GM12878 (cell line): ENCODE results near the gene GAL3ST2. TPM values are rescaled to one million over a fixed set of nuclear protein-coding genes. Genes with fewer than 3 reads are reported as not detected.

Experiments
- ATAC-seq: fragments of 200-7000 bp; cut with Tn5 transposase; 3 replicates; pipeline ENCODE4 v1.9.1; 2020; ENCODE audit warnings: mild to moderate bottlenecking, moderate library complexity
- BruUV-seq: library from RNA; stranded (reverse); fragments of 400-500 nt; replicated peaks from 2 replicates; lab custom pipeline; 2021; lab: Mats Ljungman, UMichigan
- CTCF ChIA-PET: fragments of 300-600 bp; sonication (Branson Sonifier 250); formaldehyde crosslinking; extraction: SDS; loops from one replicate; lab custom pipeline; 2021; ENCODE audit warnings: inconsistent platforms; lab: Yijun Ruan, JAX
- POLR2A ChIA-PET: fragments of 350-600 bp; formaldehyde crosslinking; extraction: SDS; loops from one replicate; lab custom pipeline; 2021; ENCODE audit warnings: inconsistent platforms; lab: Charles Lee
- RAD21 ChIA-PET: fragments of 300-600 bp; sonication (Branson Sonifier 250); formaldehyde crosslinking; loops from one replicate; lab custom pipeline; 2023; ENCODE audit warnings: antibody characterized with exemption; ENCODE audit not compliant: unreplicated experiment; lab: Charles Lee
- SMC1A ChIA-PET: fragments of 300-600 bp; sonication (Branson Sonifier 250); formaldehyde crosslinking; loops from one replicate; lab custom pipeline; 2023; ENCODE audit not compliant: unreplicated experiment, uncharacterized antibody; lab: Charles Lee
- DNase-seq: peaks from one replicate; pipeline ENCODE4 v3.0.0-alpha.2; 2011; ENCODE audit warnings: low read depth, low spot score
- FAIRE-seq: peaks from 3 replicates; lab custom pipeline; 2011; peaks lifted over from hg19 to GRCh38; lab: Jason Lieb, UNC
- H2AFZ ChIP-seq: 2 replicates; pipeline ENCODE4 v1.6.0; 2011; ENCODE audit warnings: low read depth, low read length, control low read depth; ENCODE audit not compliant: control insufficient read depth
- H3K27ac ChIP-seq: 2 replicates; pipeline ENCODE4 v1.5.1; 2011; ENCODE audit warnings: control low read depth; ENCODE audit not compliant: control insufficient read depth, insufficient read depth
- H3K27me3 ChIP-seq, 2 experiments: replicated peaks in 1 of 2; 2 replicates each; pipeline versions ENCODE4 v1.6.0 to v1.6.1; 2011; ENCODE audit warnings: low read length in 1 of 2; ENCODE audit not compliant: control insufficient read depth in 2 of 2, insufficient read depth in 2 of 2
- H3K36me3 ChIP-seq, 2 experiments: 2 replicates each; pipeline ENCODE4 v1.5.1; 2011; ENCODE audit warnings: low read length in 1 of 2; ENCODE audit not compliant: control insufficient read depth in 2 of 2, insufficient read depth in 2 of 2
- H3K4me1 ChIP-seq: 2 replicates; pipeline ENCODE4 v1.6.1; 2011; ENCODE audit warnings: mild to moderate bottlenecking, low read length, moderate library complexity, mixed read lengths; ENCODE audit not compliant: control insufficient read depth, insufficient read depth
- H3K4me2 ChIP-seq: 2 replicates; pipeline ENCODE4 v1.6.0; 2011; ENCODE audit warnings: control low read depth; ENCODE audit not compliant: control insufficient read depth, insufficient read depth
- H3K4me3 ChIP-seq: fragments of 200-600 bp; sonication (generic); 2 replicates; pipeline ENCODE4 v1.5.1; 2016
- H3K79me2 ChIP-seq: 2 replicates; pipeline ENCODE4 v1.6.0; 2011; ENCODE audit warnings: low read length; ENCODE audit not compliant: control insufficient read depth, insufficient read depth
- H3K9ac ChIP-seq: 2 replicates; pipeline ENCODE4 v1.8.0; 2011; ENCODE audit warnings: low read length, control low read depth, mixed read lengths; ENCODE audit not compliant: control insufficient read depth, insufficient read depth
- H3K9me3 ChIP-seq: replicated peaks from 3 replicates; pipeline ENCODE4 v1.5.1; 2011; ENCODE audit warnings: mild to moderate bottlenecking, low read length; ENCODE audit not compliant: control insufficient read depth, insufficient read depth
- H4K20me1 ChIP-seq: 2 replicates; pipeline ENCODE4 v1.6.0; 2011; ENCODE audit not compliant: control insufficient read depth, insufficient read depth
- IRF5 ChIP-seq: fragments of 450-650 bp; IDR thresholded peaks from 2 replicates; pipeline ENCODE4 v1.6.1; 2017; ENCODE audit warnings: borderline replicate concordance
- LARP7 ChIP-seq: fragments of 450-650 bp; IDR thresholded peaks from 2 replicates; pipeline ENCODE4 v1.6.1; 2017; ENCODE audit warnings: mild to moderate bottlenecking
- PAX5 ChIP-seq: IDR thresholded peaks from 2 replicates; pipeline ENCODE4 v1.6.1; 2011; ENCODE audit warnings: low read depth, low read length, borderline replicate concordance
- PML ChIP-seq: IDR thresholded peaks from 2 replicates; pipeline ENCODE4 v1.6.1; 2012; ENCODE audit warnings: low read length, inconsistent platforms
- RCOR1 ChIP-seq: conservative IDR thresholded peaks from 2 replicates; pipeline ENCODE4 v1.6.1; 2012; ENCODE audit warnings: low read depth, low read length, improper control_type of control experiment
- SIN3A ChIP-seq: IDR thresholded peaks from 2 replicates; pipeline ENCODE4 v1.6.1; 2012; ENCODE audit warnings: low read depth, low read length, improper control_type of control experiment
- SP1 ChIP-seq: IDR thresholded peaks from one replicate; pipeline ENCODE4 v1.6.1; 2011; ENCODE audit warnings: low read depth, low read length
- SUPT20H ChIP-seq: IDR thresholded peaks from 2 replicates; pipeline ENCODE4 v1.6.1; 2011; ENCODE audit warnings: low read depth, mild to moderate bottlenecking, low read length, moderate library complexity, borderline replicate concordance; ENCODE audit not compliant: control insufficient read depth
- TAF1 ChIP-seq: IDR thresholded peaks from 2 replicates; pipeline ENCODE4 v1.6.1; 2011; ENCODE audit warnings: mild to moderate bottlenecking, low read depth, low read length, borderline replicate concordance
- TCF3 ChIP-seq: IDR thresholded peaks from 2 replicates; pipeline ENCODE4 v1.6.1; 2012; ENCODE audit warnings: low read depth, mild to moderate bottlenecking, low read length, borderline replicate concordance; ENCODE audit not compliant: insufficient read depth
- ZNF217 ChIP-seq: fragments of 450-650 bp; IDR thresholded peaks from 2 replicates; pipeline ENCODE4 v1.6.1; 2017; ENCODE audit warnings: antibody characterized with exemption, mild to moderate bottlenecking
- WGBS: methylation state at CpG from one replicate; pipeline ENCODE4 v1.1.6; 2016; ENCODE audit warnings: low lambda C conversion rate; ENCODE audit not compliant: insufficient replicate concordance, insufficient coverage; ENCODE audit errors: missing lambda C conversion rate; 5-methylcytosine and 5-hydroxymethylcytosine counted together
- in situ Hi-C: fragments of 300-500 bp; cut with MboI; formaldehyde crosslinking; loops from 9 replicates; pipeline ENCODE4 v1.14.3; 2018; ENCODE audit warnings: mixed read lengths
- intact Hi-C: fragments of 100-400 bp; cut with micrococcal nuclease; formaldehyde crosslinking; loops from one replicate; pipeline ENCODE4 v1.14.2; 2022; ENCODE audit not compliant: unreplicated experiment
- polyA plus RNA-seq, 11 experiments: library from polyadenylated mRNA; depleted of rRNA in 4 of 11; unstranded in 6 of 11; stranded (reverse) in 5 of 11; fragments of >200 nt; fragmentation: Nextera tagmentation in 4 of 11; fragmentation: Illumina TruSeq in 1 of 11; extraction: Ambion mirVana in 4 of 11; extraction: Trizol in 1 of 11; gene quantifications; 1 replicate in 1 of 11; 2 replicates in 10 of 11; pipeline versions ENCODE4 v1.2.1 to v1.2.3, GENCODE V29; 2011 to 2016; ENCODE audit warnings: inconsistent platforms in 2 of 11, missing spikeins in 2 of 11, low read depth in 1 of 11
- total RNA-seq, 4 experiments: library from RNA; depleted of rRNA in 3 of 4; stranded (reverse); fragments of >200 nt in 3 of 4; fragmentation: Illumina TruSeq in 1 of 4; extraction: Trizol in 1 of 4; gene quantifications; 2 replicates each; pipeline versions ENCODE4 v1.2.1 to v1.2.3, GENCODE V29; 2013 to 2021
- TF ChIP-seq, protein P1 (sequence below): fragments of 450-650 bp; IDR thresholded peaks from 2 replicates; pipeline ENCODE4 v1.6.1; 2017; ENCODE audit warnings: mild to moderate bottlenecking, moderate library complexity
- TF ChIP-seq, protein P2 (sequence below): IDR thresholded peaks from 2 replicates; pipeline ENCODE4 v1.6.1; 2012; ENCODE audit warnings: low read depth, low read length, improper control_type of control experiment
- TF ChIP-seq, protein P3 (sequence below): IDR thresholded peaks from 2 replicates; pipeline ENCODE4 v1.6.1; 2012; ENCODE audit warnings: improper control_type of control experiment, low read depth, low read length; ENCODE audit not compliant: insufficient replicate concordance

GAL3ST2 gene
- total and polyA plus RNA-seq, 10 of the 15 experiments (the other 5 are each of a cell fraction or from before 2014, with no cell fraction given): 0.09 to 0.36 (median 0.11) TPM; not detected in 7

- WGBS: 97% methylated on average over 28 of the region's 28 CpGs
- DNase-seq (no peak), FAIRE-seq (no peak), ATAC-seq (no peak)
- SMC1A ChIA-PET: no interaction called here
- intact Hi-C loops (no loop called here), in situ Hi-C loops (no loop called here)
- Histone ChIP-seq H3K4me2 (no peak overlapping the region), H3K27ac (no peak overlapping the region), H3K4me1 (peaks cover 5% of the 10 kb centered on the region; the same call in 1 of the 2 replicates), H3K4me3 (no peak overlapping the region), H3K79me2 (peaks cover 3% of the 10 kb centered on the region; the same call in 1 of the 2 replicates), H3K9ac (no peak overlapping the region), H3K36me3 (peaks cover 2 to 10% of the 10 kb centered on the region in 2 experiments), H2AFZ (no peak overlapping the region), H3K27me3 (no peaks in the 10 kb centered on the region), H4K20me1 (no peaks in the 10 kb centered on the region), H3K9me3 (no peaks in the 10 kb centered on the region; the same call in 2 of the 3 replicates)
- RAD21 ChIA-PET: no interaction called here
- POLR2A ChIA-PET: no interaction called here
- no TSS peak for BruUV-seq
- CTCF ChIA-PET: no interaction called here
- TF ChIP-seq TAF1 (no peak), LARP7 (no peak), IRF5 (no peak), ZNF217 (no peak), SP1 (no peak), RCOR1 (no peak), PAX5 (no peak), SUPT20H (no peak), SIN3A (no peak), PML (no peak), TCF3 (no peak)
- TF ChIP-seq, protein P1, sequence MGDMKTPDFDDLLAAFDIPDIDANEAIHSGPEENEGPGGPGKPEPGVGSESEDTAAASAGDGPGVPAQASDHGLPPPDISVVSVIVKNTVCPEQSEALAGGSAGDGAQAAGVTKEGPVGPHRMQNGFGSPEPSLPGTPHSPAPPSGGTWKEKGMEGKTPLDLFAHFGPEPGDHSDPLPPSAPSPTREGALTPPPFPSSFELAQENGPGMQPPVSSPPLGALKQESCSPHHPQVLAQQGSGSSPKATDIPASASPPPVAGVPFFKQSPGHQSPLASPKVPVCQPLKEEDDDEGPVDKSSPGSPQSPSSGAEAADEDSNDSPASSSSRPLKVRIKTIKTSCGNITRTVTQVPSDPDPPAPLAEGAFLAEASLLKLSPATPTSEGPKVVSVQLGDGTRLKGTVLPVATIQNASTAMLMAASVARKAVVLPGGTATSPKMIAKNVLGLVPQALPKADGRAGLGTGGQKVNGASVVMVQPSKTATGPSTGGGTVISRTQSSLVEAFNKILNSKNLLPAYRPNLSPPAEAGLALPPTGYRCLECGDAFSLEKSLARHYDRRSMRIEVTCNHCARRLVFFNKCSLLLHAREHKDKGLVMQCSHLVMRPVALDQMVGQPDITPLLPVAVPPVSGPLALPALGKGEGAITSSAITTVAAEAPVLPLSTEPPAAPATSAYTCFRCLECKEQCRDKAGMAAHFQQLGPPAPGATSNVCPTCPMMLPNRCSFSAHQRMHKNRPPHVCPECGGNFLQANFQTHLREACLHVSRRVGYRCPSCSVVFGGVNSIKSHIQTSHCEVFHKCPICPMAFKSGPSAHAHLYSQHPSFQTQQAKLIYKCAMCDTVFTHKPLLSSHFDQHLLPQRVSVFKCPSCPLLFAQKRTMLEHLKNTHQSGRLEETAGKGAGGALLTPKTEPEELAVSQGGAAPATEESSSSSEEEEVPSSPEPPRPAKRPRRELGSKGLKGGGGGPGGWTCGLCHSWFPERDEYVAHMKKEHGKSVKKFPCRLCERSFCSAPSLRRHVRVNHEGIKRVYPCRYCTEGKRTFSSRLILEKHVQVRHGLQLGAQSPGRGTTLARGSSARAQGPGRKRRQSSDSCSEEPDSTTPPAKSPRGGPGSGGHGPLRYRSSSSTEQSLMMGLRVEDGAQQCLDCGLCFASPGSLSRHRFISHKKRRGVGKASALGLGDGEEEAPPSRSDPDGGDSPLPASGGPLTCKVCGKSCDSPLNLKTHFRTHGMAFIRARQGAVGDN: no peak
- TF ChIP-seq, protein P2, sequence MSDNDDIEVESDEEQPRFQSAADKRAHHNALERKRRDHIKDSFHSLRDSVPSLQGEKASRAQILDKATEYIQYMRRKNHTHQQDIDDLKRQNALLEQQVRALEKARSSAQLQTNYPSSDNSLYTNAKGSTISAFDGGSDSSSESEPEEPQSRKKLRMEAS: no peak
- TF ChIP-seq, protein P3, sequence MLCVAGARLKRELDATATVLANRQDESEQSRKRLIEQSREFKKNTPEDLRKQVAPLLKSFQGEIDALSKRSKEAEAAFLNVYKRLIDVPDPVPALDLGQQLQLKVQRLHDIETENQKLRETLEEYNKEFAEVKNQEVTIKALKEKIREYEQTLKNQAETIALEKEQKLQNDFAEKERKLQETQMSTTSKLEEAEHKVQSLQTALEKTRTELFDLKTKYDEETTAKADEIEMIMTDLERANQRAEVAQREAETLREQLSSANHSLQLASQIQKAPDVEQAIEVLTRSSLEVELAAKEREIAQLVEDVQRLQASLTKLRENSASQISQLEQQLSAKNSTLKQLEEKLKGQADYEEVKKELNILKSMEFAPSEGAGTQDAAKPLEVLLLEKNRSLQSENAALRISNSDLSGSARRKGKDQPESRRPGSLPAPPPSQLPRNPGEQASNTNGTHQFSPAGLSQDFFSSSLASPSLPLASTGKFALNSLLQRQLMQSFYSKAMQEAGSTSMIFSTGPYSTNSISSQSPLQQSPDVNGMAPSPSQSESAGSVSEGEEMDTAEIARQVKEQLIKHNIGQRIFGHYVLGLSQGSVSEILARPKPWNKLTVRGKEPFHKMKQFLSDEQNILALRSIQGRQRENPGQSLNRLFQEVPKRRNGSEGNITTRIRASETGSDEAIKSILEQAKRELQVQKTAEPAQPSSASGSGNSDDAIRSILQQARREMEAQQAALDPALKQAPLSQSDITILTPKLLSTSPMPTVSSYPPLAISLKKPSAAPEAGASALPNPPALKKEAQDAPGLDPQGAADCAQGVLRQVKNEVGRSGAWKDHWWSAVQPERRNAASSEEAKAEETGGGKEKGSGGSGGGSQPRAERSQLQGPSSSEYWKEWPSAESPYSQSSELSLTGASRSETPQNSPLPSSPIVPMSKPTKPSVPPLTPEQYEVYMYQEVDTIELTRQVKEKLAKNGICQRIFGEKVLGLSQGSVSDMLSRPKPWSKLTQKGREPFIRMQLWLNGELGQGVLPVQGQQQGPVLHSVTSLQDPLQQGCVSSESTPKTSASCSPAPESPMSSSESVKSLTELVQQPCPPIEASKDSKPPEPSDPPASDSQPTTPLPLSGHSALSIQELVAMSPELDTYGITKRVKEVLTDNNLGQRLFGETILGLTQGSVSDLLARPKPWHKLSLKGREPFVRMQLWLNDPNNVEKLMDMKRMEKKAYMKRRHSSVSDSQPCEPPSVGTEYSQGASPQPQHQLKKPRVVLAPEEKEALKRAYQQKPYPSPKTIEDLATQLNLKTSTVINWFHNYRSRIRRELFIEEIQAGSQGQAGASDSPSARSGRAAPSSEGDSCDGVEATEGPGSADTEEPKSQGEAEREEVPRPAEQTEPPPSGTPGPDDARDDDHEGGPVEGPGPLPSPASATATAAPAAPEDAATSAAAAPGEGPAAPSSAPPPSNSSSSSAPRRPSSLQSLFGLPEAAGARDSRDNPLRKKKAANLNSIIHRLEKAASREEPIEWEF: no peak
Observed at GRCh38 chr2:241742320-241742939, 34.2 kb upstream of the GAL3ST2 start.
